K562 (cell line): Measurements from ENCODE around the gene OBP2A. TPM values are rescaled to one million over a fixed set of nuclear protein-coding genes. Genes with fewer than 3 reads are reported as not detected.

Experiments used
- ATAC-seq: fragments of 200-7000 bp; cut with Tn5 transposase; 3 replicates; pipeline ENCODE4 v1.9.1; 2020; ENCODE audit warnings: moderate library complexity
- BruUV-seq: library from RNA; stranded (reverse); fragments of 400-500 nt; replicated peaks from 2 replicates; lab custom pipeline; 2021; lab: Mats Ljungman, UMichigan
- CTCF ChIA-PET: fragments of 300-600 bp; formaldehyde crosslinking; extraction: SDS; loops from one replicate; lab custom pipeline; 2021; ENCODE audit warnings: low intra/inter-chr PET ratio; lab: Yijun Ruan, JAX
- POLR2A ChIA-PET: fragments of 300-600, 350-650 bp; sonication (Branson Sonifier 250); formaldehyde crosslinking; extraction: SDS; loops from one replicate; lab custom pipeline; 2021; ENCODE audit warnings: antibody characterized with exemption, inconsistent platforms; lab: Yijun Ruan, JAX
- DNase-seq, 4 experiments: peaks; one replicate each; pipeline versions ENCODE4 v3.0.0 to v3.0.0-alpha.2; 2011 to 2018; ENCODE audit warnings: low spot score in 3 of 4, mixed read lengths in 3 of 4; ENCODE audit errors: extremely low read depth in 1 of 4
- FAIRE-seq: peaks from 2 replicates; lab custom pipeline; 2011; peaks lifted over from hg19 to GRCh38; lab: Jason Lieb, UNC
- H2AFZ ChIP-seq: 2 replicates; pipeline ENCODE4 v1.6.0; 2011; ENCODE audit warnings: low read depth, low read length, control low read depth, inconsistent platforms
- H3K27ac ChIP-seq: fragments of 200-600 bp; 3 replicates; pipeline ENCODE4 v1.8.0; 2011; ENCODE audit warnings: low read depth, mild to moderate bottlenecking, control low read depth, inconsistent platforms, low read length, moderate library complexity, mixed read lengths; ENCODE audit errors: extremely low read depth
- H3K27me3 ChIP-seq, 2 experiments: fragments of 300-600 bp in 1 of 2; 2 replicates in 1 of 2; 3 replicates in 1 of 2; pipeline versions ENCODE4 v1.6.0 to v1.8.0; 2011; ENCODE audit warnings: inconsistent platforms in 2 of 2, low read length in 2 of 2, mild to moderate bottlenecking in 1 of 2, mixed read lengths in 1 of 2, moderate library complexity in 1 of 2; ENCODE audit not compliant: control insufficient read depth in 2 of 2, insufficient read depth in 2 of 2
- H3K36me3 ChIP-seq: fragments of 300-600 bp; 3 replicates; pipeline ENCODE4 v1.8.0; 2011; ENCODE audit warnings: mild to moderate bottlenecking, low read length, inconsistent platforms; ENCODE audit not compliant: control insufficient read depth, insufficient read depth
- H3K4me1 ChIP-seq, 2 experiments: fragments of 200-600 bp in 1 of 2; replicated peaks in 1 of 2; 2 replicates in 1 of 2; 3 replicates in 1 of 2; pipeline versions ENCODE4 v1.5.1 to v1.8.0; 2011; ENCODE audit warnings: inconsistent platforms in 2 of 2, low read length in 2 of 2, mild to moderate bottlenecking in 1 of 2, mixed read lengths in 1 of 2, moderate library complexity in 1 of 2; ENCODE audit not compliant: control insufficient read depth in 2 of 2, insufficient read depth in 2 of 2
- H3K4me2 ChIP-seq: 2 replicates; pipeline ENCODE4 v1.6.1; 2011; ENCODE audit warnings: low read length, control low read depth, inconsistent platforms, mixed read lengths; ENCODE audit not compliant: insufficient read depth
- H3K4me3 ChIP-seq: fragments of 200-600 bp; sonication (generic), shearing (Covaris generic); 2 replicates; pipeline ENCODE4 v1.5.1; 2016; ENCODE audit warnings: control low read depth, inconsistent platforms
- H3K79me2 ChIP-seq: fragments of 200-600 bp; 3 replicates; pipeline ENCODE4 v1.8.0; 2011; ENCODE audit warnings: low read length, inconsistent platforms; ENCODE audit not compliant: control insufficient read depth, insufficient read depth
- H3K9ac ChIP-seq, 2 experiments: 2 replicates each; pipeline versions ENCODE4 v1.6.0 to v1.6.1; 2011; ENCODE audit warnings: low read depth in 2 of 2, low read length in 2 of 2, control low read depth in 1 of 2, inconsistent platforms in 1 of 2, mild to moderate bottlenecking in 1 of 2, mixed read lengths in 1 of 2; ENCODE audit not compliant: insufficient read depth in 1 of 2
- H3K9me1 ChIP-seq: one replicate; pipeline ENCODE4 v1.6.0; 2011; ENCODE audit warnings: inconsistent platforms, mild to moderate bottlenecking, low read length, moderate library complexity; ENCODE audit not compliant: control insufficient read depth, insufficient read depth
- H3K9me3 ChIP-seq: replicated peaks from 2 replicates; pipeline ENCODE4 v1.5.1; 2011; ENCODE audit warnings: low read depth, low read length, inconsistent platforms; ENCODE audit not compliant: control insufficient read depth, insufficient read depth
- H4K20me1 ChIP-seq: replicated peaks from 2 replicates; pipeline ENCODE4 v1.6.1; 2011; ENCODE audit warnings: low read length, inconsistent platforms, mixed read lengths; ENCODE audit not compliant: control insufficient read depth, insufficient read depth
- BCLAF1 ChIP-seq, 2 experiments: fragments of 450-650 bp in 1 of 2; IDR thresholded peaks; 2 replicates each; pipeline ENCODE4 v1.6.1; 2011 to 2017; ENCODE audit warnings: low read depth in 2 of 2, antibody characterized with exemption in 1 of 2, borderline replicate concordance in 1 of 2, low read length in 1 of 2, mild to moderate bottlenecking in 1 of 2, mixed read lengths in 1 of 2; ENCODE audit not compliant: control insufficient read depth in 1 of 2
- BRD4 ChIP-seq: fragments of 200-600 bp; sonication (generic); IDR thresholded peaks from 2 replicates; pipeline ENCODE4 v1.6.1; 2017; ENCODE audit warnings: inconsistent platforms
- CREB1 ChIP-seq, 2 experiments: sonication (generic) in 1 of 2; formaldehyde crosslinking in 1 of 2; IDR thresholded peaks; 2 replicates each; pipeline versions ENCODE4 v1.6.1 to v1.8.0; 2012 to 2022; ENCODE audit warnings: inconsistent platforms in 1 of 2, mild to moderate bottlenecking in 1 of 2, missing genetic modification reagents in 1 of 2, moderate library complexity in 1 of 2
- FOXK1 ChIP-seq: sonication (generic); formaldehyde crosslinking; IDR thresholded peaks from 2 replicates; pipeline ENCODE4 v1.8.0; 2022; ENCODE audit warnings: missing genetic modification reagents, mild to moderate bottlenecking, borderline replicate concordance
- NEUROD1 ChIP-seq: fragments of 150-350 bp; IDR thresholded peaks from 2 replicates; pipeline ENCODE4 v1.6.1; 2014; ENCODE audit warnings: borderline replicate concordance, low read length, low read depth; ENCODE audit not compliant: partially characterized antibody
- NFXL1 ChIP-seq: fragments of 450-650 bp; formaldehyde crosslinking; IDR thresholded peaks from 2 replicates; pipeline ENCODE4 v1.4.0; 2021; ENCODE audit warnings: mild to moderate bottlenecking
- PCBP2 ChIP-seq: fragments of 200-400 bp; formaldehyde crosslinking; IDR thresholded peaks from 2 replicates; pipeline ENCODE4 v1.6.1; 2018; ENCODE audit warnings: low read length, low read depth, mild to moderate bottlenecking, moderate library complexity; ENCODE audit not compliant: poor library complexity, severe bottlenecking
- SMARCB1 ChIP-seq: IDR thresholded peaks from 2 replicates; pipeline ENCODE4 v1.6.1; 2011; ENCODE audit warnings: improper control_type of control experiment, low read depth; ENCODE audit not compliant: insufficient read length
- TBL1XR1 ChIP-seq, 2 experiments: IDR thresholded peaks; 2 replicates each; pipeline ENCODE4 v1.6.1; 2012; ENCODE audit warnings: improper control_type of control experiment in 2 of 2, low read length in 2 of 2, mild to moderate bottlenecking in 1 of 2
- TFAP4 ChIP-seq: sonication (generic); formaldehyde crosslinking; IDR thresholded peaks from 2 replicates; pipeline ENCODE4 v1.8.0; 2022; ENCODE audit warnings: missing genetic modification reagents, mild to moderate bottlenecking, moderate library complexity, borderline replicate concordance
- ZBTB1 ChIP-seq: sonication (generic); formaldehyde crosslinking; IDR thresholded peaks from 2 replicates; pipeline ENCODE4 v1.8.1; 2023; ENCODE audit warnings: missing genetic modification reagents, low read depth, mild to moderate bottlenecking, borderline replicate concordance
- ZNF449 ChIP-seq: fragments of 250-450 bp; sonication (Bioruptor Pico); IDR thresholded peaks from 2 replicates; pipeline ENCODE4 v1.8.0; 2022; ENCODE audit warnings: moderate library complexity, mild to moderate bottlenecking, inconsistent platforms
- ZNF717 ChIP-seq: fragments of 250-450 bp; sonication (Bioruptor Pico); IDR thresholded peaks from 2 replicates; pipeline ENCODE4 v1.5.0; 2021
- WGBS: fragments of 100-300 bp; shearing (Covaris generic); methylation state at CpG from one replicate; pipeline ENCODE4 v1.1.6; 2016; ENCODE audit warnings: low coverage, mixed read lengths; ENCODE audit not compliant: insufficient coverage; ENCODE audit errors: missing lambda C conversion rate; 5-methylcytosine and 5-hydroxymethylcytosine counted together
- in situ Hi-C: fragments of 300-500 bp; cut with MboI; formaldehyde crosslinking; loops from 4 replicates; pipeline ENCODE4 v1.15.0; 2018; ENCODE audit warnings: inconsistent platforms, mixed read lengths
- intact Hi-C: fragments of 100-400 bp; cut with micrococcal nuclease; formaldehyde crosslinking; loops from 2 replicates; pipeline ENCODE4 v1.14.2; 2022
- polyA plus RNA-seq, 8 experiments: library from polyadenylated mRNA; depleted of rRNA in 4 of 8; stranded (reverse) in 5 of 8; unstranded in 3 of 8; fragments of >200 nt; fragmentation: Nextera tagmentation in 2 of 8; fragmentation: Illumina TruSeq in 1 of 8; extraction: Ambion mirVana in 2 of 8; extraction: Trizol in 1 of 8; gene quantifications; 2 replicates each; pipeline versions ENCODE4 v1.2.1 to v1.2.3, GENCODE V29; 2011 to 2014; ENCODE audit warnings: inconsistent platforms in 1 of 8, missing spikeins in 1 of 8
- total RNA-seq, 7 experiments: library from RNA; depleted of rRNA in 6 of 7; stranded (reverse); fragments of >200 nt in 6 of 7; fragmentation: Illumina TruSeq in 2 of 7; extraction: Trizol in 2 of 7; gene quantifications; 2 replicates each; pipeline versions ENCODE4 v1.2.1 to v1.2.3, GENCODE V29; 2011 to 2021; ENCODE audit warnings: low replicate concordance in 1 of 7

The OBP2A gene
- total and polyA plus RNA-seq, 9 of the 15 experiments (the other 6 are each of a cell fraction or from before 2014, with no cell fraction given) = not detected

GRCh38 chr9:135580664-135581380 is 34.9 kb downstream of the OBP2A start:
- POLR2A ChIA-PET = no interaction called here
- WGBS = 0% methylated on average over 10 of the region's 11 CpGs
- Histone ChIP-seq H2AFZ (no peak overlapping the region), H3K4me3 (no peak overlapping the region), H3K36me3 (no peaks in the 10 kb centered on the region), H3K27ac (no peak overlapping the region), H3K4me2 (no peak overlapping the region), H3K9me1 (no peaks in the 10 kb centered on the region), H3K4me1 (peaks cover 0 to 18% of the 10 kb centered on the region in 2 experiments; a peak in 1 of 5 replicates), H3K79me2 (no peaks in the 10 kb centered on the region), H4K20me1 (0 out of 2 replicates have a peak, but pooled peaks cover 2% of the 10 kb centered on the region), H3K27me3 (peaks cover 0 to 67% of the 10 kb centered on the region in 2 experiments; a peak in 3 of 5 replicates), H3K9me3 (no peaks in the 10 kb centered on the region), H3K9ac (no peak overlapping the region)
- intact Hi-C loops (no loop called here), in situ Hi-C loops (no loop called here)
- DNase-seq (no peak), ATAC-seq (no peak), FAIRE-seq (no peak)
- CTCF ChIA-PET = no interaction called here
- TF ChIP-seq BCLAF1 (IDR thresholded peaks at IDR 0.05; ENCODE audit: borderline replicate concordance in 1 of 2, control insufficient read depth in 1 of 2, low read depth in 2 of 2, low read length in 1 of 2) (no peak), ZBTB1 (CRISPR knock-in tag) (no peak), TBL1XR1 (IDR thresholded peaks at IDR 0.05; ENCODE audit: low read length in 2 of 2) (no peak), ZNF717 (CRISPR knock-in tag) (no peak), NEUROD1 (no peak), SMARCB1 (no peak), PCBP2 (no peak), ZNF449 (CRISPR knock-in tag) (no peak), CREB1 (IDR thresholded peaks at IDR 0.05) (no peak), CREB1 (CRISPR knock-in tag; IDR thresholded peaks at IDR 0.05) (no peak), TFAP4 (CRISPR knock-in tag) (no peak), FOXK1 (CRISPR knock-in tag) (no peak), NFXL1 (CRISPR knock-in tag) (no peak), BRD4 (no peak)
- BruUV-seq = no TSS peak
